Loucy (cell line): ENCODE results near the gene TRANK1.

Experiments used
- EZH2phosphoT487 ChIP-seq: fragments of 200-600 bp; IDR thresholded peaks from 2 replicates; pipeline ENCODE4 v1.6.1; 2018; ENCODE audit warnings: antibody characterized with exemption, mild to moderate bottlenecking, moderate library complexity, borderline replicate concordance
- TF ChIP-seq, protein P1 (sequence below): fragments of 200-600 bp; sonication (generic); conservative IDR thresholded peaks from 2 replicates; pipeline ENCODE4 v1.5.1; 2014; ENCODE audit warnings: mild to moderate bottlenecking, antibody characterized with exemption, low read length

- TF ChIP-seq, protein P1, sequence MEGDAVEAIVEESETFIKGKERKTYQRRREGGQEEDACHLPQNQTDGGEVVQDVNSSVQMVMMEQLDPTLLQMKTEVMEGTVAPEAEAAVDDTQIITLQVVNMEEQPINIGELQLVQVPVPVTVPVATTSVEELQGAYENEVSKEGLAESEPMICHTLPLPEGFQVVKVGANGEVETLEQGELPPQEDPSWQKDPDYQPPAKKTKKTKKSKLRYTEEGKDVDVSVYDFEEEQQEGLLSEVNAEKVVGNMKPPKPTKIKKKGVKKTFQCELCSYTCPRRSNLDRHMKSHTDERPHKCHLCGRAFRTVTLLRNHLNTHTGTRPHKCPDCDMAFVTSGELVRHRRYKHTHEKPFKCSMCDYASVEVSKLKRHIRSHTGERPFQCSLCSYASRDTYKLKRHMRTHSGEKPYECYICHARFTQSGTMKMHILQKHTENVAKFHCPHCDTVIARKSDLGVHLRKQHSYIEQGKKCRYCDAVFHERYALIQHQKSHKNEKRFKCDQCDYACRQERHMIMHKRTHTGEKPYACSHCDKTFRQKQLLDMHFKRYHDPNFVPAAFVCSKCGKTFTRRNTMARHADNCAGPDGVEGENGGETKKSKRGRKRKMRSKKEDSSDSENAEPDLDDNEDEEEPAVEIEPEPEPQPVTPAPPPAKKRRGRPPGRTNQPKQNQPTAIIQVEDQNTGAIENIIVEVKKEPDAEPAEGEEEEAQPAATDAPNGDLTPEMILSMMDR, result no peak
- TF ChIP-seq EZH2phosphoT487, result no peak
Measured at GRCh38 chr3:36988356-36988755, 43.5 kb upstream of the TRANK1 start.
